ENCODE results near the gene HLTF. TPM values are rescaled to one million over a fixed set of nuclear protein-coding genes. Genes with fewer than 3 reads are reported as not detected.
"Not testable (repeated sequence)": the region's sequence is repeated elsewhere in the genome, so short reads cannot be mapped to it uniquely, and the experiment has no call there.

HLTF gene, protein sequence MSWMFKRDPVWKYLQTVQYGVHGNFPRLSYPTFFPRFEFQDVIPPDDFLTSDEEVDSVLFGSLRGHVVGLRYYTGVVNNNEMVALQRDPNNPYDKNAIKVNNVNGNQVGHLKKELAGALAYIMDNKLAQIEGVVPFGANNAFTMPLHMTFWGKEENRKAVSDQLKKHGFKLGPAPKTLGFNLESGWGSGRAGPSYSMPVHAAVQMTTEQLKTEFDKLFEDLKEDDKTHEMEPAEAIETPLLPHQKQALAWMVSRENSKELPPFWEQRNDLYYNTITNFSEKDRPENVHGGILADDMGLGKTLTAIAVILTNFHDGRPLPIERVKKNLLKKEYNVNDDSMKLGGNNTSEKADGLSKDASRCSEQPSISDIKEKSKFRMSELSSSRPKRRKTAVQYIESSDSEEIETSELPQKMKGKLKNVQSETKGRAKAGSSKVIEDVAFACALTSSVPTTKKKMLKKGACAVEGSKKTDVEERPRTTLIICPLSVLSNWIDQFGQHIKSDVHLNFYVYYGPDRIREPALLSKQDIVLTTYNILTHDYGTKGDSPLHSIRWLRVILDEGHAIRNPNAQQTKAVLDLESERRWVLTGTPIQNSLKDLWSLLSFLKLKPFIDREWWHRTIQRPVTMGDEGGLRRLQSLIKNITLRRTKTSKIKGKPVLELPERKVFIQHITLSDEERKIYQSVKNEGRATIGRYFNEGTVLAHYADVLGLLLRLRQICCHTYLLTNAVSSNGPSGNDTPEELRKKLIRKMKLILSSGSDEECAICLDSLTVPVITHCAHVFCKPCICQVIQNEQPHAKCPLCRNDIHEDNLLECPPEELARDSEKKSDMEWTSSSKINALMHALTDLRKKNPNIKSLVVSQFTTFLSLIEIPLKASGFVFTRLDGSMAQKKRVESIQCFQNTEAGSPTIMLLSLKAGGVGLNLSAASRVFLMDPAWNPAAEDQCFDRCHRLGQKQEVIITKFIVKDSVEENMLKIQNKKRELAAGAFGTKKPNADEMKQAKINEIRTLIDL
- 24.2 and 26.6 TPM in 2 replicates for total RNA-seq

DNA sequence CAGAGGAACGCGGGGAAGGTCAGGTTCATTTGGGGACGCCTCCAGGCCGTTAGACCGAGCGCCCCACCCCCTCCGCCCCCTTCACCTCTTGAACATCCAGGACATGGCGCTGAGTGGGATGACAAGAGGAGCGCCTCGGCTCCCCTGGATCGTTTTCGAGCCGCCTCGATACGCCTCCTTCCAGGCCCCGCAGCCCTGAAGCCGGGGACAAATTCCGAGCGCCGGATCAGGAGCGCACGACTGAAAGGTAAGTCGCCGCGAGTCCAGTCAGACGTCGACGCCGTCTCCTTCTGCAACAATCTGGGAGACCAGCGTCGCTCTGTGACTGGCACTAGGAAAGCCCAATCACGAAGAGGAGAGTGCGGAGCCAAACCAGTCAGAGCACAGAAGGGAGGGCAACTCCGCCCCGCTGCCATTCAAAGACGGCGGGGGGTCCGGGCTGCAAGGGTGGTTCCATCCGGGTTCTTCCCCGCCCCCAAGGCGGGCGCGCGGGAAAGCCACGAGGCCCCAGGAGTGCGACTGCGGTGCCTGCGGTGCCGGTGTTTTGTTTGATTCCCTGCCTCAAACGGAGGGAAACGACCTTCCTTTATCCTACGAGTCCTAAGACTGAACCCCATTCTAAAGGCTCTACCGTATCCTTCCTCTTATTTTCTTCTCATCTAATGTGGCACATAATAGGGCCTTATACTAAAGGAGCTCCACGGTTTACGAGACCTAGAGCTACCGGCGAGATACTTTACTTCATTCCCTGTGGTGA, at the start of gene HLTF:
Gene HLTF (minus strand): TSS at position 302 of the 757 bp plus-strand sequence. CDS start 197 bp downstream, at position 105.
- intact Hi-C loops (cut with micrococcal nuclease), result loop anchor here (1.0 to 10.0 kb wide), 4 partner anchors 43 to 132 kb away; partner anchors contain the start of genes GYG1 and HPS3

DNA sequence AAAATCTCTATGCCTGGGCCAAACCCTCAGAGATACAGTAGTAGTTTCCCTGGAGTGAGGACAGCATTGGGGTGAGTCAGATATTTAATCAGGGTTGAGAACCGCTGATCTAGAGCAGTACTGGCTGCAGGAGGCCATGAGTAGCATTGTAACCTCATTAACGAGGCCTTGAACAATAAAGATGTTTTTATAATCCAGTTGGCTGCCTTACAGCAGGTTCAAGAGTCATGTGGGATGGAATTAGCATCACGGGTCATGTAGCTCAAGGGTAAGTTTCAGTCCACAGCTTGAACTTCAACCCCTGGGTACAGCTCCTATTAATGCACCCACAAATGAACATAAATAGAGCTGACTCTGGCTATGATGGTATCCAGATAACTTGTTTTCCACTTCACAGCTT, 48.2 kb upstream of the HLTF start:
- intact Hi-C loops (cut with micrococcal nuclease), result no loop called here

DNA sequence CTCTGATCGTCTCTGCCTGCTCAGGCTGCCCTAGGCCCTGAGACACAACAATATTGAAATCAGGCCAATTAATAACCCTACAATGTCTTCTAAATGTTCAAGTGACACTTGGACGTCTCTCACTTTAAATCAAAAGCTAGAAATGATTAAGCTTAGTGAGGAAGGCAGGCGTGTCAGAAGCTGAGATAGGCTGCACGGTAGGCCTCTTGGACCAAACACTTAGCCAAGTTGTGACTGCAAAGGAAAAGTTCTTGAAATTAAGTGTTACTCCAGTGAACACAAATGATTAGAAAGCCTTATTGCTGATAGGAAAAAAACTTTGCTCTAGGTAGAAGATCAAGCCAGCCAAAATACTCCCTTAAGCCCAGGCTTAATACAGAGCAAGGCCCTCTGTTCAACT, 45.3 kb upstream of the HLTF start:
- intact Hi-C loops (cut with micrococcal nuclease), result loop anchor here (2.0 kb wide), 1 partner anchor 15 kb away; no protein-coding TSS in a partner anchor

DNA sequence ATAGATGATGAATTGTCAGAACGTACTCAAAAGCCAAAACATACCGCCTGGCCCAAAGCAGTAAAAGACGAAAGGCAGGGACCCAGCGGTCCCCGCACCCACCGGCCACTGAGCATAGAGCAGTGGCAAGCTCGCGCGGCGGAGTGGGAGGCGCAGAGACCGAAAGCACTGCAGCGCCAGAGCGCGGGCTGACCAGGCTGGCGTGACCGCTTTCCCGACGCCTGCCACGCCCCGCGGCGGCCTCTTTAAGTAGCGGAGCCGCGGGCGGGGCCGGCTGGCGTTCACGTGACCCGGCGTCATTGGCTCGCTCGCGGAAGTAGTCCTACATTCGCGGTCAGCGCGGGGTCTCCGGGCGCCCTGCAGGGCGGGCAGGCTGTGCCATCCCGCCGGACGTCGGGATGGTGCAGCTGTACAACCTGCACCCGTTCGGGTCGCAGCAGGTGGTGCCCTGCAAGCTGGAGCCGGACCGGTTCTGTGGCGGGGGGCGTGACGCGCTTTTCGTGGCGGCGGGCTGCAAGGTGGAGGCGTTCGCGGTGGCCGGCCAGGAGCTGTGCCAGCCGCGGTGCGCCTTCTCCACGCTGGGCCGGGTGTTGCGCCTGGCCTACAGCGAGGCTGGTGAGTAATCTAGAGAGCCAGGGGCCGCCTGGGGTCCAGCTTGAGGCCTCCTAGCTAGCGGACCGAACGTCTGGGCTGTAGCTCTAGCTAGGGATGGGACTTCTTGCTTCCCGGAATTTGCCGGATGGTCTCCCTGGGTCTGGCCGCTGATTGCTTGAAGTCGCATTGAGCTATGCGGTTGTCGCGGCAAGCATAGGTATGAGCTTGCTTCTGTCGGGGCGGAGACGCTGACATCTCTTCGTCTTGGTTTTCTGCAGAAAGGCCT, 43.2 kb upstream of the HLTF start, which contains the start of gene HPS3:
Gene HPS3 (plus strand): TSS at position 313 of the 880 bp plus-strand sequence. CDS start 86 bp downstream, at position 399.
- intact Hi-C loops (cut with micrococcal nuclease), result loop anchor here (1.0 to 10.0 kb wide), 9 partner anchors 17 to 1278 kb away; partner anchors contain the start of genes COMMD2, GYG1, HLTF and RNF13

DNA sequence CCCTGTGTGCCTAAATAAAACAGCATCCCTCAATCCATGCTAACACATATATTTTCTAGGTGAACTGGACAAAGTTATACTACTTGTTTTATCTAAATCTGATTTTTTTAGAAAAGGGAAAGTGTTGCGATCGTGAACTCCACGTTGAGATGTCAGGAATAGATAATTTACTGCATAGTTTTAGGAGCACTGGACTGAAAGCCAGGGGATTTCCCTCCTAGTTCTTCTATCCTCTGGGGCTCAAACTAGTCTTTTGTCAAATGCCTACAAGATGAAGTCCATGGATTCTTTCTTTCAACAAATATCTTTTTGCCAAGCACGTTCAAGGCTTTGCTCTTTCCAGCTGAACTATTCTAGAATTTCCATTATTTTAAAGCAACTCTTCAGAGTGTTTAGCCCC, 42.5 kb upstream of the HLTF start:
- intact Hi-C loops (cut with micrococcal nuclease), result loop anchor here (1.0 to 10.0 kb wide), 8 partner anchors 43 to 1278 kb away; partner anchors contain the start of genes COMMD2, GYG1, HLTF and RNF13

DNA sequence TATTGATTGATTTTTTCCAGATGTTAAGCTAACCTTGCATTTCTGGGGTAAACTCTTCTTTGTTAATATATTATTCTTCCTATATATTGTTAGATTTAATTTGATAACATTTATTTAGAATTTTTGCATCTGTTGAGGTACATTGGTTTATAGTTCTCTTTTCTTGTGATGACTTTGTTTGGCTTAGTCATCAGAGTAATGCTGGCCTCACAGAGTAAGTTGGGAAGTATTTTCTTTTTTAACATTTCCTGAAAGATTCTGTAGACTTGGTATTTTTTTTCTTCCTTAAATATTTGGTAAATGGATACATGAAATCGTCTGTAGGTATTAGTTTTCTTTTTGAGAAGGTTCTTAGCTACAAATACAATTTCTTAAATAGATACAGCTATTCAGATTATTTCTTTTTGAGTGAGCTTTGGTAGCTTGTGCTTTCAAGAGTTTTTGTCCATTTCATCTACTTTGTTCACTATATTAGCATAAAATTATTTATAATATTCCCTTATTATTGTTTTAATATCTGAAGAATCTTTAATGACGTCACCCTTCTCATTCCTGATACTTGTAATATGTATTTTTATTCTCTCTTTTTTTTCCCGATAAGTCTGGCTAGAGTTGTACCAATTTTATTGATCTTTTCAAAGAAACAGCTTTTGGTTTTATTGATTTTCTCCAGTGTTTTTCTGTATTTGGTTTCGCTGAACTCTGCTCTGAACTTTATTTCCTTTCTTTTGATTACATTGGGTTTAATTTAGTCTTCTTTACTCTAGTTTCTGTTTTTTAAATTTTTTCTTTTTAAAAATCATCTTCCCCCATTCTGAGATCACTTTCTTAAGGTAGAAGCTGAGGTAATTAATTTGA, 36.6 kb upstream of the HLTF start:
- intact Hi-C loops (cut with micrococcal nuclease), result loop anchor here (10.0 kb wide), 2 partner anchors 362 to 632 kb away; partner anchors contain the start of gene COMMD2

DNA sequence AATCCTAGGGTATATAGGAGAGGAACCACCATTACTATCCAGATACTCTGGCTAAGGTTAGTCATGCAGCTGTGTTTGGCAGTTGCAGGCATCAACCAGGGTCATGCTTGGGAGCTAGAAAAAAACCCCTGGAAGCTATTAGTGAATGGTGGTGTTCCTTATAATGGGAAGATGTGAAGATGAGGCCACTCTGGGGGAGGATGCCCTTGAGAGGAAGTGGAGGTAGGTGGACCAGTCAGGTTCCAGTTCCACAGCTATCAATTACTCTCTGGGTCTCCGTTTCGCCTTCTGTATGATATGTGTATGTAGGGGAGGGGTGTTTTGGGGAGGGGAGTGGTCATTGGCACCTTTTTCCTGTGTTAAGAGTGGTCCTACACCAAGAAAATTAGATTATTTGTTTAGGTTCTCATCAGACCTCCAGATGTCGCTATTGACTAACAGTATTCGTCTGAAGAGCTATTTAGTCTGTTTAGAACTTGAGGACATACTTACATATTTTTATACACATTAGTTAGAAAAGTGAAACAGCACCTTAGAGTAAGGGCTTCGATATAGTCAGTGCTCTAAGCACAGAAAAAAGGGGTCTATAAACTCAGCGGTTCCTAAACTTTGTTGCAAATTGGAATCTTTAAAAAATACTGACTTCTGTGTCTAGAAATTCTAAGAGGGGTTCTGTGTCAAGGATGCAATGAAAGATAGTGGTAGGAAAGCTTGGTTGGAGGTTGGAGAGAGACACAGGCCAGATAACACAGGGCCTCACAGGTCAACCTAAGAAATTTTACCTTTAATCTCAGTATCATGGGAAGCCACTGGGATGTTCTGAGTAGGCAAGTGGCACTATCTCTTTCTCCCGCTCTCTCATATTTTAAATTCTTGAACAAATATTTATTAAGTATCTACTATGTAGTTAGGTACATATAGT, 34.0 kb upstream of the HLTF start:
- intact Hi-C loops (cut with micrococcal nuclease), result loop anchor here (1.0 to 10.0 kb wide), 4 partner anchors 153 to 634 kb away; partner anchors contain the start of gene COMMD2

DNA sequence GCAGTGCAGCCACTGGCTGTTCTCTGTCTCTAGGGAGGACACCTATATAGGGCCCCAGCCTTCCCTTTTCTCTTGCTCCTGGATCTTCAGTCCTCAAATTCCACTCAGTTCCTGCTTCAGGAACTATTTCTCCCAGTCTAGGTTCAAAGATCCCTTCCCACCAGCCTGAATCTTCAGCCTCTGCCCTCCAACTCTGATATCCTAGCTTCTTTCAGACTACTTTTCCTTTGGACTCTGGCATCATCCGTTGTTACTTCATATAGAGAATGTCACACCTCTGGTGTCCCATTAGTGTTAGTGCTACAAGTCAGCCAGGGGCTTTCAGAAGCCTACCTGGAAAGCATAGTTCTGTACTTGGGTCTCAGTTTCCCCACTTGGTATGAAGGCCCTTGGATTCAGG, 33.1 kb upstream of the HLTF start:
- intact Hi-C loops (cut with micrococcal nuclease), result no loop called here

DNA sequence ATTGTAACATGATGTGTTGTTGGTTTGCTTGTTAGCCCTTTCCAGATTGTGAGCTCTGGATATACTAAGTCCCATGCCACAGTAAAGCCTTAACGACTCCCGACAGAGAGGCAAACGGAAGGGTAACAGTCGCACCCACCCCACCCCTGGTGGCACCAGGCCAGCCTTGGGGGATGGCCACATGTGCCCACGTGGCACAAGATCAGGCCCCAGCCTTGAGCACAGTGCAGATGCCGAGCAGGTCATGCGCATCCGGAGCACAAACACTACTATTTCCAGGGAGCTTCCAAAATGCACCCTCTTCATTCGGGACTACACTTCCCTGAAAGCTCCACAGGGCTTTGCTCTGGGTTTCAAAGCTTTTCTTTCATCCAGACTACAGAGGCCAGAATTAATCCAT, 32.4 kb upstream of the HLTF start:
- intact Hi-C loops (cut with micrococcal nuclease), result no loop called here

DNA sequence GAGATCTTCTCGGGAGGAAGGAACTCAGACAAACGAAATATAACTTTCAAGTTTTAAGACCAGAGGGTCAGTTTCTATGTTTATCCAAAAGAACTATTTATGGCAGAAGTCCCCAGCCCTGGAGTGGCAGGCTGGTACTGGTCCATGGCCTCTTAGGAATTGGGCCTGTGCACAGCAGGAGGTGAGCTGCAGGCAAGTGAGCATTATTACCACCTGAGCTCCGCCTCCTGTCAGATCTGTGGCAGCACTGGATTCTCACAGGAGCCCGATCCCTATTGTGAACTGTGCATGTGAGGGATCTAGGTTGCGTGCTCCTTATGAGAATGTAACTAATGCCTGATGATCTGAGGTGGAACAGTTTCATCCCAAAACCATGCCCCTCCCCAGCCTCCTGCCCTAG, 28.8 kb upstream of the HLTF start:
- intact Hi-C loops (cut with micrococcal nuclease), result no loop called here

DNA sequence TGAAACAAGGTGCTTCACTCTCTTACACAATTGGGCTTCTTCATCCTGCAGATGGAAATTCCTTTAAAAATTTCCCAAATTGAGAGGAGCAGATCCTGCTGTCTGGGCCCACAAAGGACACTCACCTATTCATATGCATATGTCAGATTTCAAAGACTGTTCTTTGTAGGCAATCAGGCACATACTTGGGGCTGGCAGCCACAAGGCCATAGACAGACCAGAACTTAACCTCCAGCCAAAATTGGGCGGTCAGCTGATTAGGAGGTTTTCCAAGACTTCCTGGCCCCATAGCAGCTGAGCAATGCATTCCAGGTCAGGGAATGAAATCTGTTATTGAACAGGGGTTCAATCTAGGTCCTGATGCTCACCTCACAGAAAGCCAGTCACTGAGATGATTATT, 28.1 kb upstream of the HLTF start:
- intact Hi-C loops (cut with micrococcal nuclease), result no loop called here

DNA sequence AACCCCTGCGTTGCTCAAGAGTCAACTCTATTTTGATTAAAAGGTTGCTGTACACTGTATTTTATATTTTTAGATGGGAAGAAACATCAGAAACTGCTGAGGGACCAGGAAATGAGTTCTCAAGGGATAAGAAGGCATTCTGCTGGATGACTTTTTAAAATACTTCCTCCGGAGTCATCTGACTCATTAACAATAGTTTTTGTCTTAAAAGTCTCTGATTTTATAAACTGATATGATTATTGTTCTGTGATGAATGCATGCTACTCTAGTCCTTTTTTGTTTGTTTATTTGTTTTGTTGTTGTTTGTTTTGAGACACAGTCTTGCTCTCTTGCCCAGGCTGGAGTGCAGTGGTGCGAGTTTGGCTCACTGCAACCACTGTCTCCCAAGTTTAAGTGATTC, 18.2 kb upstream of the HLTF start:
- intact Hi-C loops (cut with micrococcal nuclease), result no loop called here

DNA sequence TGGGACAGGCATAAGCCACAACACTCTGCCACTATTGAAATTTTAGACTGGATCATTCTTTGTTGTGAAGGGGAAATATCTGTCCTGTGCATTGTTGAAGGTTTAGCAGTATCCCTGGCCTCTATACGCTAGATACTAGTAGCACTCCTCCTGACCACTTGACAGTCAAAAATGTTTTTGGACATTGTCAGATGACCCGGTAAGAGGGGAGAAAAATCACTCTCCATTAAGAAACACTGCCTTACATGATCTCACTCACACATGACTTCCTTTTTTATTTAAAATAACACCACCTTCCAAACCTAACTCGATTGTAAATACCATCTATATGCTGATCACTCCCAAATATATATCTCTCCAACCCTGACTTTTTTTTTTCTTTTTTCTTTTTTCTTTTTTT, 15.3 kb upstream of the HLTF start:
- intact Hi-C loops (cut with micrococcal nuclease), result no loop called here

DNA sequence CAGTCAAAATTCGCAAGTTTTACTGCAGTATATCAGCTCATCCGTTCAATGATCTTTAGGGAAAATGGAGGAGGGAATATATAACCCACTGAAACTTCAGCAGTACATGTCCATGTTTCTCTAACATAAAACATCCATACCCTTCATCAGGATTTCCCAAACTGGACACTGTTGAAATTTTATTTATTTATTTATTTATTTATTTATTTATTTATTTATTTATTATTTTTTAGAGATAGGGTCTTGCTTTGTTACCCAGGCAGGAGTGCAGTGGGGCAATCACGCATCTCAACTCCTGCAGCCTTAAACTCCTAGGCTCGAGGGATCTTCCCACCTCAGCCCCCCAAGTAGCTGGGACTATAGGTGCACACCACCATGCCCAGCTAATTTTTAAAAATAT, 14.8 kb upstream of the HLTF start:
- intact Hi-C loops (cut with micrococcal nuclease), result no loop called here

DNA sequence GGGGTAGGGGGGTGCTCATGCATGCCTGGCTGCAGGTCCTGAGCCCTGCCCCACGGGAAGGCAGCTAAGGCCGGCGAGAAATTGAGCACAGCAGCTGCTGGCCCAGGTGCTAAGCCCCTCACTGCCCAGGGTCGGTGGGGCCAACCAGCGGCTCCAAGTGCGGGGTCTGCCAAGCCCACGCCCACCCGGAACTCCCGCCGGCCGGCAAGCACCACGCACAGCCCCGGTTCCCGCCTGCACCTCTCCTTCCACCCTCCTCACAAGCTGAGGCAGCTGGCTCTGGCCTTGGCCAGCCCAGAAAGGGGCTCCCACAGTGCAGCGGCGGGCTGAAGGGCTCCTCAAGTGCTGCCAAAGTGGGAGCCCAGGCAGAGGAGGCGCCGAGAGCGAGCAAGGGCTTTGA, 11.7 kb upstream of the HLTF start:
- intact Hi-C loops (cut with micrococcal nuclease), result not testable (repeated sequence)

DNA sequence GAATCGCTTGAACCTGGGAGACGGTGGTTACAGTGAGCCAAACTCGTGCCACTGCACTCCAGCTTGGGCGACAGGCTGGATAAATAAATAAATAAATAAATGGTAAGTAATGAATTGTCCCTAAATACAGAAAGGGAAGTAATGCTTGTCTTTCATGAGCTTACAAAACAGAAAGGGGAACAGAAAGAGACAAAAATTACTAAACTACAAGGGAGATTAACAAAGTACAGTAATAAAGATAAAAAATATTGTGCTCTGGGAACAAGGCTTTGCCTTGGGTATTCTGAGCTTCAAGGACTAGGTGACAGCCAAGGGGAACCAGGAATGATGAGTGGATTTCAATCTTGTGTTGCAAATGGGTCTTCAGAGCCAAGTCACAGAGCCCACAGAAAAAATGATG, 9.2 kb upstream of the HLTF start:
- intact Hi-C loops (cut with micrococcal nuclease), result no loop called here

DNA sequence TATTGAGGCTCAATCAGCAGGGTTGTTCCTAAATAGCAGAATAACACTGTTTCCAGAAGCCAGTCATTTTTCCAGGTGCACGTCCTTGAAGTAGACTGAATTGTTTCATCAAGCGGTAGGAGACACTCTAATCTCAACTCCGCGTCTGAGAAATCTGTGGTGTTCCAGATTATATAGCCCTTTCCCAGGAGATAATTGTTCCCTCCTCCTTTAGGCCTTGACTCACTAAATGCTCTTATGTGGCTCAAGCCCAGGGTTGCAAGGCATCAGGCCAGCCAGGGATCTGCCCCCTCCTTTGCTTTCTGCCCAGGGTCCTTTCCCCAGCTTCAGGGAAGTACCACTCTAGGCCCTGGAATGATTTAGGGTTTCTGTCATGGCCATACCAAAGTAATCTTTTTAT, 5.7 kb upstream of the HLTF start:
- intact Hi-C loops (cut with micrococcal nuclease), result no loop called here

DNA sequence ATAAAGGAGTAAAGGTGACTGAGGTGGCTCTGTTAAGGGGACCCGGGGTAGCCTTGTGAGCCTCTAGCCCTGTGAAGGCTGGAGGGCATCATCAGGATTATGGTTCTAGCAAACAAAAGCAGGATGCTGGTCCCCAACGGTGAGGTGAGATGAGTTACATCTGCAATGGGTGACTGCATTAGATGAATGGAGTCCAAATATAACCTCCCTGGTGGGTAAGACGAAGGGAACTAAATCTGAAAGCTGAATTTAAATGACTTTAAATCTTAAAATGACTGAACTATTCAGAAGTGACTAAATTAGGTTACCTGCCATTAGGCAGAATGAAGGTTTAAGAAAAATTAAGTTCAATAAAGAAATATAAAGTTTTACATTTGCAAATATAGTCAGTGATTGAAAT, 4.6 kb upstream of the HLTF start:
- intact Hi-C loops (cut with micrococcal nuclease), result no loop called here
